ENCODE measurements around the gene TTLL5.

TTLL5 gene

GRCh38 chr14:75720116-75720515 is 59.1 kb downstream of the TTLL5 start:
- Histone ChIP-seq H3F3A (ENCODE audit: insufficient read depth) (no peaks in the 10 kb centered on the region), H4K20me1 (ENCODE audit: low read depth, low read length) (no peaks in the 10 kb centered on the region), H3K4me3 (ENCODE audit: insufficient read depth, low read length, poor library complexity, severe bottlenecking) (no peak overlapping the region), H3K36me3 (ENCODE audit: low read length) (0 out of 2 replicates have a peak, but pooled peaks cover 5% of the 10 kb centered on the region), H3K4me2 (ENCODE audit: low read depth, low read length, poor library complexity, severe bottlenecking) (no peak overlapping the region), H2AFZ (ENCODE audit: low read depth, low read length, severe bottlenecking) (no peak overlapping the region), H3K9me3 (ENCODE audit: insufficient read depth, low read length) (no peaks in the 10 kb centered on the region), H3K9ac (ENCODE audit: low read length) (no peak overlapping the region), H3K27me3 (ENCODE audit: low read length) (no peaks in the 10 kb centered on the region), H3K27ac (ENCODE audit: low read depth, low read length) (no peak overlapping the region), H3K9me2 (replicated peaks; ENCODE audit: insufficient read depth, low read length) (no peaks in the 10 kb centered on the region), H3K79me2 (ENCODE audit: insufficient read depth, low read length) (no peaks in the 10 kb centered on the region)
- TF ChIP-seq, protein P1, sequence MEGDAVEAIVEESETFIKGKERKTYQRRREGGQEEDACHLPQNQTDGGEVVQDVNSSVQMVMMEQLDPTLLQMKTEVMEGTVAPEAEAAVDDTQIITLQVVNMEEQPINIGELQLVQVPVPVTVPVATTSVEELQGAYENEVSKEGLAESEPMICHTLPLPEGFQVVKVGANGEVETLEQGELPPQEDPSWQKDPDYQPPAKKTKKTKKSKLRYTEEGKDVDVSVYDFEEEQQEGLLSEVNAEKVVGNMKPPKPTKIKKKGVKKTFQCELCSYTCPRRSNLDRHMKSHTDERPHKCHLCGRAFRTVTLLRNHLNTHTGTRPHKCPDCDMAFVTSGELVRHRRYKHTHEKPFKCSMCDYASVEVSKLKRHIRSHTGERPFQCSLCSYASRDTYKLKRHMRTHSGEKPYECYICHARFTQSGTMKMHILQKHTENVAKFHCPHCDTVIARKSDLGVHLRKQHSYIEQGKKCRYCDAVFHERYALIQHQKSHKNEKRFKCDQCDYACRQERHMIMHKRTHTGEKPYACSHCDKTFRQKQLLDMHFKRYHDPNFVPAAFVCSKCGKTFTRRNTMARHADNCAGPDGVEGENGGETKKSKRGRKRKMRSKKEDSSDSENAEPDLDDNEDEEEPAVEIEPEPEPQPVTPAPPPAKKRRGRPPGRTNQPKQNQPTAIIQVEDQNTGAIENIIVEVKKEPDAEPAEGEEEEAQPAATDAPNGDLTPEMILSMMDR (IDR thresholded peaks at IDR 0.05; ENCODE audit: insufficient read depth, low read length, poor library complexity, severe bottlenecking): no peak
- TF ChIP-seq EZH2phosphoT487 (conservative IDR thresholded peaks at IDR 0.05; ENCODE audit: low read length): no peak

- no peak overlapping the region for H3K4me2 ChIP-seq (ENCODE audit: low read depth, low read length, poor library complexity, severe bottlenecking)
- H3F3A ChIP-seq (ENCODE audit: insufficient read depth): no peaks in the 10 kb centered on the region
- no peak overlapping the region for H3K27ac ChIP-seq (ENCODE audit: low read depth, low read length)
- H3K36me3 ChIP-seq (ENCODE audit: low read length): 0 out of 2 replicates have a peak, but pooled peaks cover 5% of the 10 kb centered on the region
- no peaks in the 10 kb centered on the region for H3K27me3 ChIP-seq (ENCODE audit: low read length)
- H3K9me2 ChIP-seq (replicated peaks; ENCODE audit: insufficient read depth, low read length): no peaks in the 10 kb centered on the region
- no peak overlapping the region for H2AFZ ChIP-seq (ENCODE audit: low read depth, low read length, severe bottlenecking)
- no peak overlapping the region for H3K9ac ChIP-seq (ENCODE audit: low read length)
- H4K20me1 ChIP-seq (ENCODE audit: low read depth, low read length): no peaks in the 10 kb centered on the region
- TF ChIP-seq, protein P1 (IDR thresholded peaks at IDR 0.05; ENCODE audit: insufficient read depth, low read length, poor library complexity, severe bottlenecking): no peak
- no peak for TF ChIP-seq EZH2phosphoT487 (conservative IDR thresholded peaks at IDR 0.05; ENCODE audit: low read length)
- H3K9me3 ChIP-seq (ENCODE audit: insufficient read depth, low read length): no peaks in the 10 kb centered on the region
- H3K4me3 ChIP-seq (ENCODE audit: insufficient read depth, low read length, poor library complexity, severe bottlenecking): no peak overlapping the region
- no peaks in the 10 kb centered on the region for H3K79me2 ChIP-seq (ENCODE audit: insufficient read depth, low read length)
These were observed 59.9 kb downstream of the TTLL5 start for GRCh38 chr14:75720842-75721498.

DNA sequence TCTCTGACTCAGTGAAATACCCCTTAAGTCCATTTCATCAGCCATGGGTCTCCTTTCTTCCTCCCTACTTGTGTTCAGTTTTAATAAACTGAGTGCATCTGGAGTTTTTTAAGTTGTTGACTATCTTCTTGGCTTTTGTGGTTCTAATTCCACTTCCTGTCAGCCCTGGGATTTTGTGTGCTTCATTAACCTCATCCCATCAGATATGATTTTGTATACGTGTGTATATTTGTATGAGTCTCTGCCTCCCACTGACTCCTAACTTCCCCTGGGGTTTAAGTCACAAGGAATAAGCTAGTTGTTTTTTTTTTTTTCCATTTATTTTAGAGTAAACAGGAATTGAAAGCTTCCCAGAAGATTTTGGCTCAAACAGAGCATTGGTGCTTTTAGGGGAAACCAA is 62.7 kb downstream of the TTLL5 start:
- Histone ChIP-seq H4K20me1 (ENCODE audit: low read depth, low read length) (no peaks in the 10 kb centered on the region), H3K27ac (ENCODE audit: low read depth, low read length) (no peak overlapping the region), H3K9me3 (ENCODE audit: insufficient read depth, low read length) (no peaks in the 10 kb centered on the region), H3K4me3 (ENCODE audit: insufficient read depth, low read length, poor library complexity, severe bottlenecking) (no peak overlapping the region), H3K9me2 (replicated peaks; ENCODE audit: insufficient read depth, low read length) (no peaks in the 10 kb centered on the region), H3F3A (ENCODE audit: insufficient read depth) (no peaks in the 10 kb centered on the region), H3K27me3 (ENCODE audit: low read length) (no peaks in the 10 kb centered on the region), H3K4me2 (ENCODE audit: low read depth, low read length, poor library complexity, severe bottlenecking) (no peak overlapping the region), H2AFZ (ENCODE audit: low read depth, low read length, severe bottlenecking) (no peak overlapping the region), H3K36me3 (ENCODE audit: low read length) (peaks cover 20% of the 10 kb centered on the region; the same call in 1 of the 2 replicates), H3K9ac (ENCODE audit: low read length) (no peak overlapping the region), H3K79me2 (ENCODE audit: insufficient read depth, low read length) (no peaks in the 10 kb centered on the region)
- no peak for TF ChIP-seq EZH2phosphoT487 (conservative IDR thresholded peaks at IDR 0.05; ENCODE audit: low read length)
- TF ChIP-seq, protein P1 (IDR thresholded peaks at IDR 0.05; ENCODE audit: insufficient read depth, low read length, poor library complexity, severe bottlenecking): no peak

Data from SU-DHL-6 (cell line).